Uterus (tissue), 4 donors: ENCODE data around the gene EML1. TPM values are rescaled to one million over a fixed set of nuclear protein-coding genes. Genes with fewer than 3 reads are reported as not detected.

Experiments
- DNase-seq, 2 donors: peaks; one replicate each; pipeline ENCODE4 v3.0.0-alpha.2; 2019 to 2020
- H3K27ac ChIP-seq, 2 donors: fragments of 200-600 bp; sonication (generic); 1 replicate in 1 of 2; 2 replicates in 1 of 2; pipeline ENCODE4 v1.5.1; 2016 to 2018
- H3K27me3 ChIP-seq, 2 donors: fragments of 200-600 bp; sonication (generic); one replicate each; pipeline ENCODE4 v1.5.1; 2018 to 2019; ENCODE audit warnings: control low read depth in 1 of 2
- H3K36me3 ChIP-seq, 2 donors: fragments of 200-600 bp; sonication (generic); one replicate each; pipeline ENCODE4 v1.5.1; 2019; ENCODE audit warnings: control low read depth in 1 of 2
- H3K4me1 ChIP-seq, 2 donors: fragments of 200-600 bp; sonication (generic); one replicate each; pipeline ENCODE4 v1.5.1; 2018 to 2019; ENCODE audit warnings: control low read depth in 1 of 2
- H3K4me3 ChIP-seq, 2 donors: fragments of 200-600 bp; sonication (generic); 1 replicate in 1 of 2; 2 replicates in 1 of 2; pipeline ENCODE4 v1.5.1; 2018 to 2019; ENCODE audit warnings: mild to moderate bottlenecking in 1 of 2
- H3K9me3 ChIP-seq, 2 donors: fragments of 200-600 bp; sonication (generic); one replicate each; pipeline ENCODE4 v1.5.1; 2019; ENCODE audit warnings: control low read depth in 1 of 2
- CTCF ChIP-seq, 4 experiments: fragments of 200-600 bp in 2 of 4; fragments of 450-650 bp in 2 of 4; sonication (generic) in 2 of 4; IDR thresholded peaks; one replicate each; pipeline ENCODE4 v1.5.1; 2016 to 2019; ENCODE audit warnings: antibody characterized with exemption in 4 of 4, mild to moderate bottlenecking in 2 of 4, moderate library complexity in 1 of 4
- POLR2A ChIP-seq, 2 donors: fragments of 450-650 bp; IDR thresholded peaks; one replicate each; pipeline ENCODE4 v1.6.1; 2016; ENCODE audit warnings: antibody characterized with exemption in 2 of 2, mild to moderate bottlenecking in 1 of 2, moderate library complexity in 1 of 2
- intact Hi-C: fragments of 100-400 bp; cut with DNase I; formaldehyde crosslinking; loops from one replicate; pipeline ENCODE4 v1.15.1; 2023; ENCODE audit warnings: low total_unique reads
- total RNA-seq, 4 donors: library from RNA; depleted of rRNA in 3 of 4; stranded (reverse); fragments of >200 nt in 3 of 4; gene quantifications; one replicate each; pipeline versions ENCODE4 v1.1.0 to v1.2.4, GENCODE V29; 2014 to 2023
- donor health status: DM: yes; HTN: yes; CAD: no.

Gene EML1
- total RNA-seq, 4 donors from 2014 or later = 51.4 to 184 (median 84.4) TPM

DNA sequence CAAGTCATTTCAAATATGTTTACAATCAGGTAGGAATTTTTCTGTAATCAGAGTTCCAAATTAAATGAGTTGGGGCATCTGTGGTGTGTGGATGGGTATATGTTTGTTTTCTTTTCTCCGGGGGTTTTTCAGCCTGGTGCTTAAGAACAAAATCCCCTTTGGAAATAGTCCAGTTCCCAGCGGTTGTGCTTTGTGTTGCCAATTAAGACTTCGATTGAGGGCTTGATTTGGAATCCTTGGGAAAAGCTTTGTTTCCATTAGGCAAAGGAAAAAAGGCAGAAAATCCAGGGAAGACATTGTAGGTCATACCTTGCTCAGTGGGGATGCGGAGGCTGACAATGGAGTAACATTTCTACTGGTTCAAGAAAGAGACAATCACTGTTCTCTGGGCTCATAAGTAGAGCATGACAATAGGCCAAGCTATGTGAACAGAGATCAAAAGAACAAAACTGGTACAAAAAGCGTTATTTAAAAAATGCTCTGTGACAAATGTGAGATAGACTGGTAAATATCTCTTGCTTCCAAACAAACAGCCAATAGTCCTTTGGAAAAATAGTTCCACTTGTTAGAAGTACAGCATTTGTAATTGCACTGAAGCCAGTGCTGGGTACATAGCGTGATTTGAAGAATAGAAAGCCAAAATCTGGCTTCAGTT is 79.7 kb downstream of the EML1 start:
- no peak for DNase-seq
- no peaks in the 10 kb centered on the region for H3K27me3 ChIP-seq
- TF ChIP-seq CTCF (IDR thresholded peaks at IDR 0.05) (no peak), POLR2A (IDR thresholded peaks at IDR 0.05) (no peak)

DNA sequence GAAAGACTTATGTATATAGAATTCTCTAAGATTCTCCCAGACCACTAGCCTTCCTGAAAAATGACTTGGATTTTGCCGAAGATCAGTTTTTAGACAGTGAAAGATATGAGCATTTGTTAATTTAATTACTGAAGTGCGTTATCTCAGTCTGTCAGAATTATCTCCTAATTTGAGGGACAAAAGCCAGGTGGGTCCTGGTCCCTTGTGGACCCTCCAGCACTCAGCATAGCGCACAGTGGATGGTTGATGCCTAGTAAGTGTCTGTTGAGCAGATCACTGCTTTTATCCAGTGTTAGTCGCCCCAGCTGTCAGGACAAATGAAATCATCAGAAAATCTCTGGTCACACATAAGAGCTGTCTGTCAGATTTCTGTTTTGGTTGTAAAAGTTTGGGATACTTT is 80.4 kb downstream of the EML1 start:
- H3K27me3 ChIP-seq = no peaks in the 10 kb centered on the region
- no peak for TF ChIP-seq POLR2A (IDR thresholded peaks at IDR 0.05)
- TF ChIP-seq CTCF (IDR thresholded peaks at IDR 0.05) = no peak
- intact Hi-C loops = no loop called here
- no peak for DNase-seq
- no peaks in the 10 kb centered on the region for H3K36me3 ChIP-seq
- no peak overlapping the region for H3K27ac ChIP-seq
- no peak overlapping the region for H3K4me3 ChIP-seq
- H3K4me1 ChIP-seq = no peaks in the 10 kb centered on the region
- H3K9me3 ChIP-seq = no peaks in the 10 kb centered on the region

More for the DNA sequence above, 79.7 kb downstream of the EML1 start:
- Histone ChIP-seq H3K9me3 (no peaks in the 10 kb centered on the region), H3K4me3 (no peak overlapping the region), H3K36me3 (no peaks in the 10 kb centered on the region), H3K27ac (peak overlapping the region in 1 of 2 donors; percentile 54), H3K4me1 (no peaks in the 10 kb centered on the region)
- intact Hi-C loops = no loop called here

DNA sequence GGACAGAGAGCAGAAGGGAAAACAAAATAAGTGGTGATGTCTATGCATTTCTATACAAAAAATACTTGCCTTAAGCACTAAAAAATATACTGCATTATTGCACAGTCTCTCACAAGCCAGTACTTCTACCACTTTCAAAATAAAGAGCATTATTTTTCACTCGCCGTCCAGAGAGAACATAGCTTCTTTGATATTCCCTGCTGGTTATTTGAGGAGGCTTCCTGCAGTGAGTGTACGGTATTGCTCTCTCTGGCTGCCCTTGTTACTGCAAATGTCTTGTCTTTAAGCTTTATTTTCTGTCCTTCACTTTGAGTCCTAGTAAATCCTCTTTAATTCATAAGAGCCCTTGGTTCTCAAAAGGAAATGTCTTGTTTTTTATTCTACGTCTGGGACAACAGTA is 81.1 kb downstream of the EML1 start:
- Histone ChIP-seq H3K27ac (no peak overlapping the region), H3K4me1 (no peaks in the 10 kb centered on the region), H3K27me3 (no peaks in the 10 kb centered on the region), H3K9me3 (no peaks in the 10 kb centered on the region), H3K4me3 (no peak overlapping the region), H3K36me3 (no peaks in the 10 kb centered on the region)
- DNase-seq = no peak
- intact Hi-C loops = no loop called here
- no peak for TF ChIP-seq POLR2A (IDR thresholded peaks at IDR 0.05)
- no peak for TF ChIP-seq CTCF (IDR thresholded peaks at IDR 0.05)

GRCh38 chr14:99875421-99875820 is 82.2 kb downstream of the EML1 start:
- intact Hi-C loops = no loop called here

More at GRCh38 chr14:99875421-99875820, 82.2 kb downstream of the EML1 start:
- no peak overlapping the region for H3K27ac ChIP-seq
- no peak overlapping the region for H3K4me3 ChIP-seq
- TF ChIP-seq CTCF (IDR thresholded peaks at IDR 0.05) (no peak), POLR2A (IDR thresholded peaks at IDR 0.05) (no peak)
- H3K9me3 ChIP-seq = no peaks in the 10 kb centered on the region
- H3K36me3 ChIP-seq = no peaks in the 10 kb centered on the region
- no peaks in the 10 kb centered on the region for H3K27me3 ChIP-seq
- DNase-seq = no peak
- peaks cover 3% of the 10 kb centered on the region in 2 donors for H3K4me1 ChIP-seq
